Adipose tissue (tissue), 3 donors: Measurements from ENCODE around the gene SCGB2B2. TPM values are rescaled to one million over a fixed set of nuclear protein-coding genes. Genes with fewer than 3 reads are reported as not detected.
"Not testable (repeated sequence)": the region's sequence is repeated elsewhere in the genome, so short reads cannot be mapped to it uniquely, and the experiment has no call there.

ENCODE experiments used
- H3K27ac ChIP-seq: one replicate; pipeline ENCODE4 v1.5.1; 2013; ENCODE audit warnings: low read depth, low read length
- WGBS, 3 donors: extraction: QIAGEN DNeasy Blood & Tissue Kit; methylation state at CpG; one replicate each; pipeline ENCODE4 v1.1.7; 2013; 5-methylcytosine and 5-hydroxymethylcytosine counted together
- polyA plus RNA-seq, 3 donors: library from polyadenylated mRNA; stranded (reverse); fragments of 200-250 nt; gene quantifications; one replicate each; pipeline ENCODE4 v1.2.3, GENCODE V29; 2013
- donor health status: healthy with polysubstance abuse.
- donor health status: Bipolar disorder and iron deficiency.
- donor health status: healthy.

The SCGB2B2 gene
- under 1 TPM in 2 of 3 donors, not detected in 1; 0.12 to 0.18 TPM for polyA plus RNA-seq

GRCh38 chr19:34676697-34677385 lies at the start of gene SCGB2B2:
SCGB2B2 (minus strand) TSS chr19:34677159; CDS start chr19:34594563, 82,596 bp downstream.
- H3K27ac ChIP-seq = peak within 1 kb of the TSS; percentile 98
- 5 to 6% (median 5%) methylated on average over 26 of the region's 26 CpGs for WGBS, 3 donors

DNA sequence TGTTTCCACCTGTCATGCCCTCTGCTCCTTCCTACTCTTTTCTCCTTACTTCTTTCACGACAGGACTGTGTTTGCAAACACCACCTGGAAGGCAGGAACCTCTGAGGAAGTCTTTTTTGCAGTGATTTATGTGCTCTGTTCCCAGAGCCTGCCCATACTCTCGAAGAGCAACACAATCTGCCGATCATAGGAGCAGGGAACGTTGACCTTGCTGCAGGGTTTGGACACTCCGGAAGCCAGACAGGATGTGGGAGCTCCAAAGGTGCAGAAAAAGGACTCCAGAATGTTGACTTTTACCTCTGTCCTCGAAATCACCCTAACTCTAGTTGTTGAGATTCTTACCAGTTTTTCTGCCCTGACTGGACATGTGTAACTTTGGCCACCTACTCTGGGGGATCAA lies 48.4 kb upstream of the SCGB2B2 start:
- WGBS, 3 donors = 23 to 32% (median 27%) methylated on average over 6 of the region's 6 CpGs
- no peak overlapping the region for H3K27ac ChIP-seq

DNA sequence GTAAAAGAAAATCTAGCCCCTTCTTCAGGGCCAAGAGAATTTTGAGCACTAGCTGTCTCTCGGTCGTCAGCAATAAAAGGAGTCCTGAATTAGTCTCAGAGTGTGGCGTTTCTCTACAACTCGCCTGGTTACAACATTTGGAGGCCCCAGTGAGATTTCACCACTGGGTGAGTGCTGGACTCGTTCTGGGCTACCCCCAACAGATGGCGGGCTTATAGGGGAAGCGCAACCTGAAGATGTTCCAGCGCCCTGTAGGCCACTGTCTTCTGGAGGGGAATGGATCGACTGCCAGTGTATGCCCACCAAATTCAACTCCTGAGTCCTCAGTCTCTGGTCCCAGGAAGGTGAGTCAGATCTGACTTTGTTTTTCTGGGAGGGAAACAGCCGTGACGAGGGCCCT lies 45.4 kb upstream of the SCGB2B2 start:
- H3K27ac ChIP-seq = no peak overlapping the region
- 49 to 71% (median 58%) methylated on average over 11 of the region's 11 CpGs for WGBS, 3 donors

DNA sequence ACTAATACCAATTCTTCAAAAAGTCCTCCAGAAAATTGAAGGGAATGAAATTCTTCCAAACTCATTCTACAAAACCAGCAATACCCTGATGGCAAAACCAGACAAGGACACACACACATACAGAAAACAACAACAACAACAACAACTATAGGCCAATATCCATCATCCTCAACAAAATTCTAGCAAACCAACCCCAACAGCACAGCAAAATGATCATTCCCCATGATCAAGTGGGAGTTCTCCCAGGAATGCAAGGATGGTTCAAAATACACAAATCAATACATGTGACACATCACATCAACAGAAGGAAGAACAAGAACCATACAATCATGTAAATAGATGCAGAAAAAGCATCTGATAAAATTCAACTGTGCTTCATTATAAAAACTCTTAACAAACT lies 38.4 kb upstream of the SCGB2B2 start:
- H3K27ac ChIP-seq = no peak overlapping the region

- 83 to 85% (median 85%) methylated on average over 2 of the region's 2 CpGs for WGBS, 3 donors
- H3K27ac ChIP-seq = no peak overlapping the region
These were observed 36.3 kb upstream of the SCGB2B2 start for GRCh38 chr19:34713262-34713637.

- WGBS, 3 donors = 34% methylated on average over 11 of the region's 11 CpGs
- H3K27ac ChIP-seq = no peak overlapping the region
These were observed 35.7 kb upstream of the SCGB2B2 start for GRCh38 chr19:34712395-34713261.

DNA sequence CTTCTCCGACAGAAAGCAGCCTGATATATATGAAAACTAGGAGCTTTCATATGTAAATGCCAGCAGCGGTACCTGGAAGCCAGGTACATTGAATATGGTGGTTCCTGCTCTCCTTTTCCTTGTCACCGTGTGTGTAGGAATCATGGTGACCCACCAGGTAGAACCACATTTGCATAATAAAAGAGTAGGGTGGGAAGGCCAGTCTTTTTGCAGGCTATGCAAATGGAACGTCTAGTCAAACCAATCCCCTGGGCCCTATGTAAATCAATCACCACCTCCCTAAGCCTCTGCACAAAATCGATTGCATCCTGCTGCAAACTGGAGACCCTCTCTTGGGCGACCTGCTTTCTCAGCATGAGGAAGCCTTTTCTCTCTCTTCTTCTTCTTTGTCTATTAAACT lies 34.9 kb upstream of the SCGB2B2 start:
- no peak overlapping the region for H3K27ac ChIP-seq
- WGBS, 3 donors = 63 to 79% (median 71%) methylated on average over 6 of the region's 6 CpGs

DNA sequence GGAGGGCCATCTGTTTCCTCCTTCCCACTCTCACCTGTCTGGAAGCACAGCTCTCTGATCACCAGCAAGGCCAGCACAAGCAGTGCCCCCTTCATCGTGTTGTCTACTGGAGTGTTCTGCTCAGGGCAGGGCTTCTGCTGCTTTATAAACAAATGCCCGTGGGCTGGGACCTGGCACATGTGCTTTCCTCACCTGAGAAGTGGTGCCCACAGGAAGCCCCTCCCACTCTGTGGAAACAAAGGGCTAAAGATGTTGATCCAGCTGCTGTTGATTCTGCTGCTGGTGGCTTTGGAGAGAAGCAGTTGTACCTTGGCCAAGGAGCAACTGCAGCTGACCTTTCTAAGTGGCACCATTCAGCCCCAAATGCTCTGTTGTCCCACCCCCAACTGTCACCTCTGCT lies 30.7 kb upstream of the SCGB2B2 start:
- H3K27ac ChIP-seq = no peak overlapping the region
- WGBS, 3 donors = 39 to 78% (median 72%) methylated on average over 2 of the region's 2 CpGs

DNA sequence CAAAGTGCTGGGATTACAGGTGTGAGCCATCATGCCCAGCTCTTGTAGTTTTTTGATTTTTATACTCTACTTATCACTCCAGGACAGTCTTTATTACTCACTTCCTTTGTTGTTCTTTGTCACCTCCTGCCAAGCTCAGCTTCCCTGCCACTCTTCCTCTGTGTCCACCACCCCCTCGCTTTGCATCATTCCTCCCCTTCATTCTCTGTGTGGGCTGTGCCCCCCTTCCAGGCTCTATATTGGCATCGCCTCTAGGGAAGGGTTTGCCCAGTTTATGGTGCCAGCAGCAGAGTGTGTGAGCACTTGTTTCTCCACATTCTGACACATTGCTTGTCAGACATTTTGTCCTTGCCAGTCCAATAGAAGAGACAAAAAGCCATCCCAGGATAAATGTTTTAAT lies 15.6 kb upstream of the SCGB2B2 start:
- no peak overlapping the region for H3K27ac ChIP-seq
- WGBS, 3 donors = 35 to 45% (median 39%) methylated on average over 2 of the region's 2 CpGs

DNA sequence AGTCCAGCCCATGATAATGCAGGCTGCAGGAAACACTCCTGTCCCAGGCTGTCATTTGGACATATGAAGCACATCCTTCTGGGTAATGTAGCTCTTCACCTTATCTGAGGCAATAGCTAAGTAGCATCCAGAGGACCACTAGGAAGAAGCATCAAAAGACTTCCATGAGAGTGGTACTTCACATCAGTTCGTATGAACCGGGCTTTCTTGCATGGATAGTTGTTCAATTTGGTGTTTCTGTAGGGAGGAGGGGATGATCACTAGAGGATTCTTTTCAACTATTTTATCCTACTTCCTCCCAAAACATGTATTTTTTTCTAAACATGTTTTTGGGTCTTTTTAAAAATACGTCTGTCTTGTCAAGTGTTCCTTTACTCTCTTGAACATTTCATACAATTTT lies 13.4 kb upstream of the SCGB2B2 start:
- H3K27ac ChIP-seq = no peak overlapping the region
- WGBS, 3 donors = 84 to 99% (median 91%) methylated on average over 3 of the region's 3 CpGs

DNA sequence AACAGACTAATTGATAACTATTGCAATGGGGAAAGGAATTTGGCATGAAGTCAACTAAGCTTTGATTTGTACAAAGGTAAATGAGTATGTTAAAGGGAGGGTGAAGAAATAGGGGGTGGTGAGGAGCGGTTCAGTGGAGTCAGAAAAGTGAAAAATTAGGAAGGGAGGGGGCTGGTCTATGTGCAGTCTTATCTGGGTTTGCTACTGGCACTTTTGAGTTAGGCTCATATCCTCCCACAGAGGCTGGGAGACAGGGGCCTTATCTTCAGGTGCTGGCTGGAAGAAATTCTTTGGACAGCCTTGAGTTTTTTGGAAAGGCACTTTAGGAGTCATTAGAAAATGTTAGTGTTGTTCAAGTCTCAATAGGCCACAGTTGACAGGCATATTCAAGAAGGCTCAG lies 11.6 kb upstream of the SCGB2B2 start:
- no peak overlapping the region for H3K27ac ChIP-seq
- WGBS, 3 donors = 30 to 78% (median 57%) methylated on average over 1 of the region's 1 CpG

DNA sequence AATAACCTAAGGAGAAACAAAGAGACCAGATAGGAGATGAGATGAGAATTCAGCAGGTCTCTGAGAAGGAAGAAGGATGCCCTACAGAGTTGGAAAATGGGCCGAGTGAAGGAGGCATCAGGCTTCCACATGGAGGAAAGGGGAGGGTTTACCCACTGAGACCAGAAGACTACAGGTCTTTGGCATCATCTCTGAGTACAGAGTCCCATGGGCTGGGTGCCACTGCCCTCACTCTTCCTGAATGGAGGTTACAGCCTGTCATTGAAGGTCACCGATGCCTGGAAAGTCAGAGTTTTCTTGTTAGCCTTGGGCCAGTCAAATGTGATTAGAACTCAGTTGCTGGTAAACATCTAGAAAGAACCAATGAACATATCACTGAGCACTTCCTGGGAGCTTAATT lies 10.4 kb upstream of the SCGB2B2 start:
- WGBS, 3 donors = 34 to 94% (median 87%) methylated on average over 2 of the region's 2 CpGs
- no peak overlapping the region for H3K27ac ChIP-seq

DNA sequence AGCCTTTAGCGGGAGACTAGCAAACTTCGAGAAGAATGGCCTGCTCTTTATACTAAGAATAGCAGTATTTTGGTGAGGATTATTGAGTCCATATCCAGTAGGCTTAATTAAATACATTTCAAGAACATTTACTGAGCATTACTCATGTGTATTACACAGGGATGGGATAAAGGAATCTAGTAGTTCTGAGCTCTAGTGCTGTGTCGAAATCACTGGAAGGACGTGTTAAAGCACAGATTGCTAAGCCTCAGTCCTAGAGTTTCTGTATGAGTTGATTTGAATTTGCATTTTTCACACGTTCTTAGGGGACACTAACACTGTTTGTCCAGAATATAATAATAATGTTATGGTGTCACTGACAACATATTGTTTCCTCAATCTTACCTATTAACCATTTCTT lies 9.5 kb upstream of the SCGB2B2 start:
- 88 to 92% (median 91%) methylated on average over 5 of the region's 5 CpGs for WGBS, 3 donors
- no peak overlapping the region for H3K27ac ChIP-seq

DNA sequence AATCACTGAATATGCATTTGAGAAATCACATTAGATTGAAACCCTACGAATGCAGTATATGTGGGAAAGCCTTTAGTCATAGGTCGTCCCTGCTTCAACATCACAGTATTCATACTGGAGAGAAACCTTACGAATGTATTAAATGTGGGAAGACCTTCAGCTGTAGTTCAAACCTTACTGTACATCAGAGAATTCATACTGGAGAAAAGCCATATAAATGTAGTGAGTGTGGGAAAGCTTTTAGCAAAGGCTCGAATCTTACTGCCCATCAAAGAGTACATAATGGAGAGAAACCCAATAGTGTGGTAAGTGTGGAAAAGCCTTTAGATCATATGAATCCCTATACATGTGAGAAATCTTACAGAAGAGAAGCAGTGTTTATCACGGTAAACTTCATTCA lies 8.3 kb upstream of the SCGB2B2 start:
- H3K27ac ChIP-seq = not testable (repeated sequence)
- 78 to 98% (median 92%) methylated on average over 5 of the region's 5 CpGs for WGBS, 3 donors

DNA sequence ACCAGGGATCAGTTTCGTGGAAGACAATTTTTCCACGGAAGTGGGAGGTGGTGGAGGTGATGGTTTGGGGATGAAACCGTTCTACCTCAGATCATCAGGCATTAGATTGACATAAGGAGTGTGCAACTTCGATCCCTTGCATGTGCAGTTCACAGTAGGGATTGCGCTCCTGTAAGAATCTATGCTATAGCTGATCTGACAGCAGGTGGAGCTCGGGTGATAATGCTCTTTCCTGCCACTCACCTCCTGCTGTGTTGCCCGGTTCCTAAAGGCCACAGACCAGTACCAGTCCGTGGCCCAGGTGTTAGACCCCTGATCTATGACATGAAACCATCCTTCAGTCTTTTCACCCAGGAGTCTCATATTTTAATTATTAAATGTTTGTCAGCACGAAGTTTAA lies 4.5 kb upstream of the SCGB2B2 start:
- 96 to 97% (median 96%) methylated on average over 9 of the region's 9 CpGs for WGBS, 3 donors
- H3K27ac ChIP-seq = no peak overlapping the region

GRCh38 chr19:34678421-34678820 lies 1.5 kb upstream of the SCGB2B2 start:
- WGBS, 3 donors = 21 to 59% (median 58%) methylated on average over 10 of the region's 10 CpGs
- H3K27ac ChIP-seq = no peak overlapping the region

DNA sequence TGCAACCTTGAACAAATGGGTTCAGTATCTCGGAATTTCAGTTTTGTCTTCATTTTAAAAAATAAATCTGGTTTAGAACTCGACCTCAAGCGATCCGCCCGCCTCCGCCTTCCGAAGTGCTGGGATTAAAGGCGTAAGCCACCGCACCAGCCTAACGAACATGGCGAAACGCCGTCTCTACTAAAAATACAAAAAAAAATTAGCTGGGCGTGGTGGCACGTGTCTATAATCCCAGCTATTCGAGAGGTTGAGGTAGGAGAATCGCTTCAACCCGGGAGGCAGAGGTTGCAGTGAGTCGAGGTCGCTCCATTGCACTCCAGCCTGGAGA lies 1.1 kb upstream of the SCGB2B2 start:
- H3K27ac ChIP-seq = peak overlapping the region; percentile 98
- 1 to 3% (median 3%) methylated on average over 20 of the region's 20 CpGs for WGBS, 3 donors

- peak within 1 kb of the TSS; percentile 98 for H3K27ac ChIP-seq
- 0% methylated on average over 67 to 74 of the region's 74 CpGs for WGBS, 3 donors
These were observed 576 bp upstream of the SCGB2B2 start, which contains the start of gene ZNF302 for GRCh38 chr19:34677386-34678084. ZNF302 (plus strand) TSS chr19:34677678; CDS start chr19:34678805, 1,127 bp downstream.

- WGBS, 3 donors = 92 to 94% (median 92%) methylated on average over 9 of the region's 9 CpGs
- no peak overlapping the region for H3K27ac ChIP-seq
These were observed 1.0 kb downstream of the SCGB2B2 start for GRCh38 chr19:34675919-34676318.
